ENCODE results near the gene PTCH1.

Gene PTCH1

GRCh38 chr9:95443301-95443700 is 73.5 kb downstream of the PTCH1 start:
- no peak for DNase-seq (ENCODE audit: low read depth in 1 of 2, low spot score in 1 of 2)

GRCh38 chr9:95441081-95441480 is 75.7 kb downstream of the PTCH1 start:
- DNase-seq (ENCODE audit: low read depth in 1 of 2, low spot score in 1 of 2) = no peak

- DNase-seq (ENCODE audit: low read depth in 1 of 2, low spot score in 1 of 2) = no peak
Observed at GRCh38 chr9:95440447-95440846, 76.3 kb downstream of the PTCH1 start.

DNA sequence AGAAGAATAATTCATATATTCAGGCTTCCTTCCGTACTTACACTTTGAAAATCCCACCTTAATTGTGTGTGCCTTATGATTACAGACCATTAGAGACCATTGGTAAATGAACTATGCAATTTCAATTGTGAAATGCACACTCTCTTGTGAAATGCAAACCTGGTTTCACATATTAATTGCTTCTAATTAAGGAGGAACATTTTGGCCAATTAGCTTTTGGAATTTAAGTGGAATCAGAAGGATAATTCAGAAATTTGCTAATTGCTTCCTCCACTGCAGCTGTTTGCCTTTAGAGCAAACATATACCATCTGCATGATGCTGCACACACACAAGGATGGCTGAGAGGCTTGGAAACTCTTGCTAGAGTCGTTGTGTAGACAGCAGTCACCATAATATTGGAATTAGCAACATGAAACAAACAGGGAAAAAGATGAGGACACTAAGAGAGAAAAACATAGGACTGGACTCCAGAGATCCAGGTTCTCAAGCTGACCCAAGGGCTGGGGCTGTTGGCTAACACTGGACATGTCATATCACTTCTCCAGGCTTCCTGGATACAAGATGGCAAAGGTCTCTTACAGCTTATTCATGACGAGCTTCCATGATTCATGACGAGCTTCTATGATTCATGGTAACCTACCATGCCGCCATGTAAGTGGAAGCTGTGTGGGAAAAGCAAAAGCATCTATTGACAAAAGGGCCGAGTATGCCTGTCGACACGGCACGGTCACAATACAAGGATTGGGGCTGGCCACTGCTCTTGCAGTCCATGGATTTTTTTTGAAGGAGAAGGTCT is 78.0 kb downstream of the PTCH1 start:
- no peak for DNase-seq (ENCODE audit: low read depth in 1 of 2, low spot score in 1 of 2)

DNA sequence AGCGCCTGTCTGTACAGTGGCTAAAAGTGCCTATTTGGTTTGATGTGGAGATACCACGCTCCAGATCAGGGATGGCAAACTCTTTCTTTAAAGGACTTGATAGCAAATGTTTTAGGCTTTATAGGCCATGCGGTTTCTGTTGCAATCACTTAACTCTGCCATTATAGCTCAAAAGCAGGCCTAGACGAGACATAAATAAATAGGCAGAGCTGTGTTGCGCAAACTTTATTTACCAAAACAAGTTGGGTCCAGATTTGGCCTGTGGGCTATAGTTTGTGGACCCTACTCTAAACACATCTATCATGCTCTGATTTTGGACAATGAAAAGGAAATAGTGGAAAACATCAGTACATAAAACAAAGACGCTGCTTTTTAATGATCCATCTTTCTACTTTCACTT is 79.2 kb downstream of the PTCH1 start:
- DNase-seq (ENCODE audit: low read depth in 1 of 2, low spot score in 1 of 2) = no peak

DNA sequence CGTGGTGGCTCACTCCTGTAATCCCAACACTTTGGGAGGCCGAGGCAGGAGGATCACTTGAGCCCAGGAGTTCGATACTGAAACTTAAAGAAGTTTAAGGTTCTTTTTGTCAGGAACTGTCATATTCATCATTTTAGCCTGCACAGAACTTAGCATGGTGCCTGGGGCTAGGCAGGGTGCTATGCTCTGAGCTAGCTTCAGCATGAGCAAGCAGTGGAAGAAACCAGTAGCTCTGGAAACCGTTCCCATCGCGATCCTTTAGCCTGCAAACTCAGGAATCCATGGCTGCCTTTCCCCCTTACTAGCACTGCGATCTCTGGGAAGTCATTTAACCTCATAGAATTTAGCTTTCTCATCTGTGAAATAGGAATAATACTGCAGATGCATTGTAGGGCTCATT is 80.4 kb downstream of the PTCH1 start:
- DNase-seq (ENCODE audit: low read depth in 1 of 2, low spot score in 1 of 2) = no peak

DNA sequence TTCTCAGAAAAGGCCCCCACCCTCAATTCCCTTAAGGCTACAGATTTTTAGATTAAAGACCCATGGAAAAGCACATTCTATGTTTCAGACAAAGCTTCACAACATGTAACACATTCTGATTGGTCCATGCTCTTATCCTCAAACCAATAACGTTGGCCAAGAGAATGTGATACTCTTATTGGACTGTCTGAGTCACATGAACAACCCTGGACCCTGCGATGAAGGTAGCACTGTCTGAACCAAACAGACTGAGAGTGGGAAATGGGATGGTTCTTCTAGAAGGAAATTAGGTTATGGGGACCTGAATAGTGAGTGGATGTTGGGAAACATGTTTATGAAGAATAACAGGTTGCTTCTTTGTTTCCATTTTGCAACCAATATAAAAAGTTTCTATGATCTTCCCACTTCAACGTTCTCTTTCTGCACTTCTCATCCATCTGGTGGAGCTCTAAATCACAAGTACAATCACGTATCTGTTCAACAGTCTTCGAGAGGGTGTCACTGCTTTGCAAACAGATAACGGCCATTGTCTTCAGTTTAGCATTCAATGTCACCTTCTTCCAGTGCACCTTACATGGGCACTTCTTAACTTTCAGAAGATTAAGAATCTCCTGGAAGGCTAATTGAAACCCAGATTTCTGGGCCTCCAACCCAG is 81.6 kb downstream of the PTCH1 start:
- DNase-seq (ENCODE audit: low read depth in 1 of 2, low spot score in 1 of 2) = no peak

- DNase-seq (ENCODE audit: low read depth in 1 of 2, low spot score in 1 of 2) = no peak
Observed at GRCh38 chr9:95434116-95435073, 82.4 kb downstream of the PTCH1 start.

GRCh38 chr9:95433096-95433819 is 83.5 kb downstream of the PTCH1 start:
- no peak for DNase-seq (ENCODE audit: low read depth in 1 of 2, low spot score in 1 of 2)

DNA sequence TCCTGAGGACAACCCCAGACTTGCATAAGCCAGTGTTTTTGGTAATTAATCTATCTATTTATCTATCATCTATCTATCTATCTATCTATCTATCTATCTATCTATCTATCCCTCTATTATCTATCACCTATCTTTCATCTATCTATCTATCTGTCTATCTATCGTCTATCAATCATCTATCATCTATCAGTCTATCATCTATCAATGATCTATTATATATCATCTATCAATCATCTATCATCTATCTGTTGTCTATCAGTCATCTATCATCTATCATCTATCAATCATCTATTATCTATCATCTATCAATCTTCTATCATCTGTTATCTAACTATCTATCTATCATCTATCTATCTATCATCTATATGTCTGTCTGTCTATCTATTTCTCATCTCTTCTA is 85.5 kb downstream of the PTCH1 start:
- DNase-seq (ENCODE audit: low read depth in 1 of 2, low spot score in 1 of 2) = no peak

DNA sequence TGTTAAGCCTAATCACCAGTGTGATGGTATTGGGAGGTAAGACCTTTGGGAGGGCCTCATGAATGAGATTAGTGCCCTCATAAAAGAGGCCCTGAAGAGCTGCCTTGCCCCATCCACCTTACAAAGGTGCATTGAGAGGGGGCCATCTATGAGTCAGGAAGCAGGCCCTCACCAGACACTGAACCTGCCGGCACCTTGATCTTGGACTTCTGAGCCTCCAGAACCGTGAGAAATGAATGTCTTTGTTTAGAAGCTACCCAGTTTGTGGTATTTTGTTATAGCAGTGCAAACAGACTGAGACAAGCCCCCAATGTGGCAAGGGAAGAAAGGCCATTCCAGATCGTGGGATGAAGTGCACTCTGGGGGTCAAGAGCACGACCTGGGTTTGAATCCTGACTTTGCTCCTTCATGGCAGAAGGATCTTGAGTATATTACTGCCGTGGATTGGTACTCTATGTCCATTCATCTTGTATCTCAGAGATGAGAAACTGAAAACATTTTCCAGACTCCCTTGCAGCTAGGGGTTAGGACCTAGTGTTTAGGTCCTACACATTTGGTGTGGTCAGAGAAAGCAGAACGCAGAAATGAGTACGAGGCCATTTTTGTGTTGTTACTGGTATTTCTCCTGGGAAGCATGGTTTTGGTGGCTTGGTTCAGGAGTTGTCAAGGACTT is 86.7 kb downstream of the PTCH1 start:
- DNase-seq (ENCODE audit: low read depth in 1 of 2, low spot score in 1 of 2) = no peak

DNA sequence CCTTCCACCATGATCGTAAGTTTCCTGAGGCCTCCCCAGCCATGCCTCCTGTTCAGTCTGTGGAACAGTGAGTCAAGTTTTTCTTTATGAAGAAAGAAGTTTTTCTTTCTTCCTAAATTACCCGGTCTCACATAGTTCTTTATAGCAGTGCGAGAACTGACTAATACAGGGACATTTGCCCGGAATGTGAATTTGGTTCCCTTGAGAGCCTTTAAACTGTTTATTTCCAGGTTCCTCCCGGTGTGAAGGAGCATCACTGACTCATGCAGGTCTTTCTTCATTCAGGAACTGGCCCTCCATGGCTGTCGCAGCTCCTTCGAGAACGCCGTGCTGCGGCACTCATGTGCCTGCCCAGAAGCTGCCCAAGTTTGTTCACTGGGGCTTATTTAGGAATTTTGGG is 87.7 kb downstream of the PTCH1 start:
- DNase-seq (ENCODE audit: low read depth in 1 of 2, low spot score in 1 of 2) = no peak

GRCh38 chr9:95425910-95426551 is 90.7 kb downstream of the PTCH1 start:
- no peak for DNase-seq (ENCODE audit: low read depth in 1 of 2, low spot score in 1 of 2)

DNA sequence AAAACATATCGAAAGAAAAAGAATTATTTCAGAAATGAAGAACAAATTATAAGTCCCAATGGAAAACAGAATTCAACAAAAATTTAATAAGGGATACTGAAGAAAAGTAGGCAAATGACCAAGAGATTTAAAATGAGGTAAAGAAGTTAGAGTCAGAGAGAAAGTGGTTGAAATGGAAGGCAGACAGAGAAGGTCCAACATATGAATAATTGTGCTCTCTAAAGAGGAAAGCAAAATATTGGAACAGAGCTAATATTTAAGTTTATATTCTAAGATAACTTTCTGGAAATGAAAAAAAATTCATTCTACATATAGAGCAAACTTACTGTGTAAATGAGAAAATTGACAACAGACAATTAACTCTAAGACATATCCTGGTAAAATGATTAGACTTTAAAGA is 94.1 kb downstream of the PTCH1 start:
- no peak for DNase-seq (ENCODE audit: low read depth in 1 of 2, low spot score in 1 of 2)

- DNase-seq (ENCODE audit: low read depth in 1 of 2, low spot score in 1 of 2) = no peak
Observed at GRCh38 chr9:95420518-95420917, 96.3 kb downstream of the PTCH1 start.

- no peak for DNase-seq (ENCODE audit: low read depth in 1 of 2, low spot score in 1 of 2)
Observed at GRCh38 chr9:95419444-95419843, 97.3 kb downstream of the PTCH1 start.

- DNase-seq (ENCODE audit: low read depth in 1 of 2, low spot score in 1 of 2) = no peak
Observed at GRCh38 chr9:95415158-95415557, 101.6 kb downstream of the PTCH1 start.

DNA sequence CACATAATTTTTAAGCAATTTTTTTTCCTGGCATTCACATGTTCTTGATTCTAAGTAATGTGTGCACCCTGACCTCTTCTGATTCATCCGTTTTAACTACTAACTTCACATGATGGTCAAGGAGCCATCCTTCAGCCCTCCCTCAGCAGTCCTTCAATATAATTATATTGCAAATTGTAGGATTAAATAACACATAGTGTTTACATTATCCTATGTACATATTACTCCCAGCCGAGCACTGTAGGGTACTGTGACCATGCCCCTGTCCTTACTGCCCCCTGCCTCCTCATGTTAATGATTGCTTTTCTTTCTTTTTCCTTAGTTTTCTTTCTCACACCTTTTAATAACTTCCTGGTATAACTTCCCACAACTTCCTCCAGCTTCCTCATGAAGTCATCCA is 103.0 kb downstream of the PTCH1 start:
- no peak for DNase-seq (ENCODE audit: low read depth in 1 of 2, low spot score in 1 of 2)

DNA sequence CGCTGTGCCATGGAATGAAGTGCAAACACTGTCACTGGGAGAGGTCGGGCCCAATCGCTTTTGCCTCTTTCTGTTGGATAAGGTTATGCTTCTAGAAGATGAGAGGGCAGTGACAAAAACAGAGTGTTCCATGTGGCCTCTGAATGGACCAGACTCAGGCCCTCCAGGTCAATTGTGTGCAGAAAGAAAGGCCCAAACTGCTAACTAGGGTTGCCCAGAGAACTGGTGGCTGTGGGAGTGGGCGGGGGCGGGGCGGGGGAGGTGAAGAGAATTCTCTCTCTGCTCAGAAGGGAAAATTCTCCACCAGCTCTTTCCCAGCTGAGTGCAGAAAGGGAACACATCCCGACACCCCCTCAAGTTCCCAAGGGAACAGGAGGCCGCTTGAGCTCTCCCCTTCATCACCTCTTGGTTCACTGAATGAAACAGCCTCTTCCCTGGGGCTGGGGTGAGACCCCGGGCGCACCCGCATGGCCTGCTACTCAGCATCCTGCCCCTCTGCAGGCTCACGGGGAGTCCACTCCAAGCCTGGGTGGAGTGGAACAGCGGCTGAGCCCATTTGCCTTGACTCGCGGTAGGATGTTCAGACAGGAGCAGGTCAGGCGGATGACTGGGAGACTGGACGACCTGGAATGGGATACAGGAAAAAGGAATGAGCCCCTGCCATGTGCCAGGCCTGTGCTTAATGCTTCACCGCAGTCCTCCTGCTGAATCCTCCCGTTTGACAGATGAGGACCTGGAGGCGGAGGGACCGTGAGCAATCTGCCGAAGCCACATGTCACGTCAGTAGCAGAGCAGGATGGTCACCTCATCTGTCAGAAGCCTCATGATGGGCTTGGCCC is 105.5 kb downstream of the PTCH1 start:
- no peak for DNase-seq (ENCODE audit: low read depth in 1 of 2, low spot score in 1 of 2)

Data from activated T-helper 1 cell treated with anti-CD3 and anti-CD28 coated beads, Interleukin-2, amount 50 U/mL, for 16 hours (primary cell).